Neural cell (in vitro differentiated cells): ENCODE data around the gene TIMM44.

Experiments
- CTCF ChIP-seq: fragments of 450-650 bp; IDR thresholded peaks from 2 replicates; pipeline ENCODE4 v1.5.1; 2014; ENCODE audit warnings: antibody characterized with exemption, mild to moderate bottlenecking, moderate library complexity; ENCODE audit not compliant: poor library complexity, severe bottlenecking
- EP300 ChIP-seq: fragments of 450-650 bp; conservative IDR thresholded peaks from 2 replicates; pipeline ENCODE4 v1.6.1; 2014; ENCODE audit warnings: antibody characterized with exemption, mild to moderate bottlenecking, moderate library complexity; ENCODE audit not compliant: poor library complexity, severe bottlenecking
- EZH2 ChIP-seq: fragments of 200-600, 300-800 bp; shearing (Covaris generic), sonication (generic); IDR thresholded peaks from 2 replicates; pipeline ENCODE4 v1.6.1; 2014; ENCODE audit warnings: antibody characterized with exemption, low read length, borderline replicate concordance, mild to moderate bottlenecking; ENCODE audit not compliant: insufficient read depth, poor library complexity, severe bottlenecking
- POLR2AphosphoS5 ChIP-seq: IDR thresholded peaks from 2 replicates; pipeline ENCODE4 v1.6.1; 2012
- RAD21 ChIP-seq: fragments of 450-650 bp; conservative IDR thresholded peaks from 2 replicates; pipeline ENCODE4 v1.6.1; 2014; ENCODE audit warnings: antibody characterized with exemption, mild to moderate bottlenecking, moderate library complexity
- SMC3 ChIP-seq: fragments of 450-650 bp; conservative IDR thresholded peaks from 2 replicates; pipeline ENCODE4 v1.6.1; 2014; ENCODE audit warnings: antibody characterized with exemption, mild to moderate bottlenecking, moderate library complexity; ENCODE audit not compliant: poor library complexity
- TAF1 ChIP-seq: IDR thresholded peaks from 2 replicates; pipeline ENCODE4 v1.6.1; 2012; ENCODE audit warnings: low read depth
- TF ChIP-seq, protein P1 (sequence below): IDR thresholded peaks from 2 replicates; pipeline ENCODE4 v1.6.1; 2012; ENCODE audit warnings: borderline replicate concordance

GRCh38 chr19:7911508-7912143 lies 31.8 kb downstream of the TIMM44 start:
- TF ChIP-seq CTCF, result no peak
- no peak for TF ChIP-seq RAD21
- TF ChIP-seq POLR2AphosphoS5, result no peak
- no peak for TF ChIP-seq SMC3
- TF ChIP-seq EZH2, result no peak
- TF ChIP-seq EP300, result no peak
- TF ChIP-seq TAF1, result no peak
- TF ChIP-seq, protein P1, sequence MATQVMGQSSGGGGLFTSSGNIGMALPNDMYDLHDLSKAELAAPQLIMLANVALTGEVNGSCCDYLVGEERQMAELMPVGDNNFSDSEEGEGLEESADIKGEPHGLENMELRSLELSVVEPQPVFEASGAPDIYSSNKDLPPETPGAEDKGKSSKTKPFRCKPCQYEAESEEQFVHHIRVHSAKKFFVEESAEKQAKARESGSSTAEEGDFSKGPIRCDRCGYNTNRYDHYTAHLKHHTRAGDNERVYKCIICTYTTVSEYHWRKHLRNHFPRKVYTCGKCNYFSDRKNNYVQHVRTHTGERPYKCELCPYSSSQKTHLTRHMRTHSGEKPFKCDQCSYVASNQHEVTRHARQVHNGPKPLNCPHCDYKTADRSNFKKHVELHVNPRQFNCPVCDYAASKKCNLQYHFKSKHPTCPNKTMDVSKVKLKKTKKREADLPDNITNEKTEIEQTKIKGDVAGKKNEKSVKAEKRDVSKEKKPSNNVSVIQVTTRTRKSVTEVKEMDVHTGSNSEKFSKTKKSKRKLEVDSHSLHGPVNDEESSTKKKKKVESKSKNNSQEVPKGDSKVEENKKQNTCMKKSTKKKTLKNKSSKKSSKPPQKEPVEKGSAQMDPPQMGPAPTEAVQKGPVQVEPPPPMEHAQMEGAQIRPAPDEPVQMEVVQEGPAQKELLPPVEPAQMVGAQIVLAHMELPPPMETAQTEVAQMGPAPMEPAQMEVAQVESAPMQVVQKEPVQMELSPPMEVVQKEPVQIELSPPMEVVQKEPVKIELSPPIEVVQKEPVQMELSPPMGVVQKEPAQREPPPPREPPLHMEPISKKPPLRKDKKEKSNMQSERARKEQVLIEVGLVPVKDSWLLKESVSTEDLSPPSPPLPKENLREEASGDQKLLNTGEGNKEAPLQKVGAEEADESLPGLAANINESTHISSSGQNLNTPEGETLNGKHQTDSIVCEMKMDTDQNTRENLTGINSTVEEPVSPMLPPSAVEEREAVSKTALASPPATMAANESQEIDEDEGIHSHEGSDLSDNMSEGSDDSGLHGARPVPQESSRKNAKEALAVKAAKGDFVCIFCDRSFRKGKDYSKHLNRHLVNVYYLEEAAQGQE, result no peak
